DMS153 treated with DMSO at 0.1 percent for 48 hours (cell line): ENCODE results near the gene NOS1AP.

ENCODE experiments used
- DNase-seq: peaks from one replicate; lab custom pipeline; 2025; ENCODE audit not compliant: unreplicated experiment; lab: John Stamatoyannopoulos, UW

The NOS1AP gene

GRCh38 chr1:162380061-162380846, 310.8 kb downstream of the NOS1AP start:
- no peak for DNase-seq

DNA sequence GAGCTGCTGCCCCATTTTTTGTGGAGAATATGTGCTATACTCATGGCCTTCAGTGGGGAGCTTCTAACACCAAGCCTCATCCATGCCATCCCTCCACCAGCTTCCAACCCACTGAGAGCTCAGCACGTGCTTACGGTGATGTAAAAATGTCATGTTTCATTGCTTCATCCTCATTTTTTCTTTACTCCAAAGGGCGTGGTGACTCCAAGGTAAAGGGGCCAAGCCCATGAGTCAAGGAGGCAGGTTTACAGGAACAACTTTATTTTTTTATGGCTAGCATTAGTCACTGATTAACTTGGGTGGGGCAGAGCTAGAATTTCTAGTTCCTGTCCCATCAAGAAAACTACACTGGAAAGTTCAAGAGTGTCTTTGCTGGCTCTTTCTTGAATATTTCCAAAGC, 311.9 kb downstream of the NOS1AP start, which contains the start of gene C1orf226:
Gene C1orf226, plus strand, starts transcription at position 346 of the 400 bp plus-strand sequence. CDS start 174 bp downstream, outside the sequence.
- no peak for DNase-seq

GRCh38 chr1:162381941-162382750, 312.7 kb downstream of the NOS1AP start:
- DNase-seq: no peak

GRCh38 chr1:162383091-162383490, 313.6 kb downstream of the NOS1AP start:
- DNase-seq: no peak

GRCh38 chr1:162383516-162383915, 314.0 kb downstream of the NOS1AP start:
- DNase-seq: no peak

DNA sequence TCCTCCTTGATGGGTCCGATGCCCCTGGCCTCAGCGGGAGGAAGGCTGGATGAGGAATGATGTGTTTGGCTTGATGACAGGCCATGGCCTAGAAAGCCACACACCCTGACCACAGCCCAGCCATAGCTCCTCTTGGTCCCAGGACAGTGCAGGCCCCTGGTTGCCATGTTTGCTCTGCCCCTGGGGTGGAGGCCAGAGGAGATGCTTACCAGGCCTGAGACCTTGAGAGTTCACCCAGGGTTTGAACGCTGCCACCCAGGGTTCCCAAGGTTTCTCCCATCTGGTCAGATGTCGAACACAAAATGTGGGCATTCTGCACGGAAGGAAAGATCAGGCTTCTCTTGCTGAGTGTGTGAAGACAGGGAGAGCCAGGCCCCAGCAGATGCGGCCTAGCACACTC, 314.6 kb downstream of the NOS1AP start:
- DNase-seq: no peak

DNA sequence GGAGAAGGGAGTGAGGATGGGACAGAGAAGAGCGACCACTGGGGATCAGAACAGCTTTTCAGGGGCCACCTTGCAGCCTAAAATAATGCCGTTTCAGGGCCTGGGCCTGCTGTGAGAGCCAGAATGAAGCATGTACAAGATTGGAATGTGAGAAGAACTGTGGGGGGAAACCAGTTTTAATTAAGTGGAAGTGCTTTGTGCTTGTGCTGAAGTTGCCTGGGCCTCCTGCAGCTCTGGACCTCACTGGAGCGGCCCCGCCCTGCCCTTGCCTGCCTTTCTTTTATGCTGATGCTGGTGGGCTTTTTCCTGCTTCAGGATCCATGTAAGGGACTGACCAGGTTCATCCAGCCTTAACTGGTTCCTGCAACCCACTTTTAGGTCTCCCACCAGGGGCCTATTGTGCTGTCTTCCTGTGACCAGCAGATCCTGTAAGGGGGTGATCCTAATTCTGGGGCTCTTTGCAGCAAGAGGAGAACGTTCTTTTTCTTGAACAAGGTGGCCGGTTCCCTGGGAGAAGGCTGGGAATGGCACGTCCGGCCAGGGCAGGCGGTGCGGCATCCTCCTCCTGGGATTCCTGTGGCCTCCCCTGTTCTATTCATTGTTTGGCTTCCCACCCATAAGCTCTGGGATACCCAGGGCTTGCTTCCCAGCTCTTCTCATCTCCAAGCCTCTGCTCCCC, 315.2 kb downstream of the NOS1AP start:
- DNase-seq: no peak

DNA sequence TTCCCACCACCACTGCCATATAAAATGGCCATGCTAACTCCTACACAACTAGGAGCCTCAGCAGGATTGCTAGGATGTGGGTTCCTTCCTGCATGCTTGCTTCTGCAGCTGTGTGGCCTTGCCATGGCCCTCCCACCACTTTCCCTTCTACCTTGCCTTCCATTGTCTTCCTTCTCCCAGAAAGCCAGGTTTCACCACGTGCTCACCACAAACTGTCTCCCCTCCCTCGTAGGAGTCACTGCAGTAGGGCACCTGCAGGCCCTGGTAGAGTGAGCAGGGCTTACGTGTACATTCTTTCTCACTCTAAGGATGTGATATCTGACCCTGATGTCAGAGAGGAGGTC, 315.8 kb downstream of the NOS1AP start:
- DNase-seq: no peak

GRCh38 chr1:162385702-162386101, 316.2 kb downstream of the NOS1AP start:
- DNase-seq: no peak

GRCh38 chr1:162386292-162387225, 317.1 kb downstream of the NOS1AP start:
- no peak for DNase-seq

DNA sequence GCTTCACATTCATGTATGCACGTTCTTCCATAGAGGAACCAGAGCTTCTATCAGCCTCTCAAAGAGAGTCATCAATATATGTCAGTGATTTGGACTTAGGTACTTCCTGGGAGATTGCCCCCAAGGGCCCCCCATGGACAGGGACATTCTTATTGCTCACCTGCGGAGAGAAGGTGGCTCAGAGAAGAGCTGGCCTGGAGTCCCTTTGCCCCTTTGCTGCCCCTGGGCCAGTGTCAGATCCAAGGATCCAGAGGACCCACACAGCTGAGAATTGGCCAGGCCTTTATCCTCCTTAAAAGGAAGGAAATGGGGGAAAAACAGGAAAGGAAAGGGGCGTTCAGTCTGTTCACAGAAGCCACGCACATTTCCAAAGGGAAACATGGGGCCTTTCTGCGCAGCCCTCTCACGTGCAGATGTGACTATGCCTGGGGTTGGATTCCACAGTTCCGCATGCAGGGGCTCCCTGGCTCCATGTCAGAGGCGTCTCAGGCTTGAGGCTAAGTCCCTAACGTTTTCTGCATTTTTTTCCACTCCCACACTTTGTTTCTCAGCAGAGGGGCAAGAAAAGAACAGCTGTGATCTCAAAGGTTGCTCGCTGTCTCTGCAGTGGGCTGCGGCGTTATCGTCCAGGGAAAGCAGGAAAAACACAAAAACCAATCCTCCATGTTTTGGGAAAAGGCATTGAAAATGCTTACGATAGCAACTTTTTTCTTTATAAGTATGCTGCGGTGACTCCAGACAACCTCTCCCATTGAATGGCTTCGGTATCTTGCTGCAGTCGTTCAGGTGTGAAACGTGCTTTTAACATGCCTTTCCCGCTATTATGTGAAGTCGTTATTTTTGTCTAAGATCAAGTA, 318.0 kb downstream of the NOS1AP start:
- no peak for DNase-seq

DNA sequence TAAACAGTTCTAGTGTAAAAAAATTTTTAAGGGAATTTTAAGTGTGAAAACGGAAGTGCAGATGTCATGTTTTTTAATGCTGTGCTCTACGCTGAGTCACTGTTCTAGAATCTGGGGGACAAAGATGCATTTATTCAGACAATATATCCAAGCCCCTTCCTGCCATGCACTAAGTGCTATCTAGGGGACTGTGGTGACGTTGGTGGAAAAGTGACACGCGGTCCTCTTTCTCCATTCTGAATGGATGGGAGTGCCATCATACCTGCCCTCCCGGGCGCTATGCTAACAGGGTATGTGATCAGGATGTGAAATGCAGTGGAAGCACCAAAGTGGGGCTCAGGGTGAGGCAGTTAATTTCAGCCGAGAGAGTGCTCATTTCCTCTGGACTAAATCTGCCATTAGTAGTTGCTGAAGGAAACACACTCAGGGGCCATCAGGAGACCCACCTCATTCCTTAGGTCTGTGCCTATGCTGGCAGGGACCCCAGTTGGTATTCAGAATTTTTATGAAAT, 318.6 kb downstream of the NOS1AP start:
- no peak for DNase-seq

DNA sequence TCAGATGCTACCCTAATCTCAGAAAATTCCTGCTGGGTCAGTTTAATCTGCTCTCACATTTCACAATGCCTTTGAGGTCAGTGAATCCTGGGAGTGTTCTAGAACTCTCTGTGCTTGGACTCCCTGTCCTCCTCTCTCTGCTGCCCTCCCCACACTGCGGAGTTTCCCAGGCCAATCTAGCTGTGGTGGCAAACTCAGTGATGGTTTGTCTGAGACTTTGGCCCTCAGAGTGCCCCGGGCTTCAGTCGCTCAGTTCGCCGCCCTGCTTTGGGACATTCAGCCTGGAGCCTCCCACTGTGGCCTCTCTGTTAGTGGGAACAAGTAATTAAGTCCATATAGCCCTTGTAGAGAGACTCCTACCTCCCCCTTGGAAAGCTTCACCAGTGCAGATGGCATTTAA, 319.1 kb downstream of the NOS1AP start:
- DNase-seq: no peak

DNA sequence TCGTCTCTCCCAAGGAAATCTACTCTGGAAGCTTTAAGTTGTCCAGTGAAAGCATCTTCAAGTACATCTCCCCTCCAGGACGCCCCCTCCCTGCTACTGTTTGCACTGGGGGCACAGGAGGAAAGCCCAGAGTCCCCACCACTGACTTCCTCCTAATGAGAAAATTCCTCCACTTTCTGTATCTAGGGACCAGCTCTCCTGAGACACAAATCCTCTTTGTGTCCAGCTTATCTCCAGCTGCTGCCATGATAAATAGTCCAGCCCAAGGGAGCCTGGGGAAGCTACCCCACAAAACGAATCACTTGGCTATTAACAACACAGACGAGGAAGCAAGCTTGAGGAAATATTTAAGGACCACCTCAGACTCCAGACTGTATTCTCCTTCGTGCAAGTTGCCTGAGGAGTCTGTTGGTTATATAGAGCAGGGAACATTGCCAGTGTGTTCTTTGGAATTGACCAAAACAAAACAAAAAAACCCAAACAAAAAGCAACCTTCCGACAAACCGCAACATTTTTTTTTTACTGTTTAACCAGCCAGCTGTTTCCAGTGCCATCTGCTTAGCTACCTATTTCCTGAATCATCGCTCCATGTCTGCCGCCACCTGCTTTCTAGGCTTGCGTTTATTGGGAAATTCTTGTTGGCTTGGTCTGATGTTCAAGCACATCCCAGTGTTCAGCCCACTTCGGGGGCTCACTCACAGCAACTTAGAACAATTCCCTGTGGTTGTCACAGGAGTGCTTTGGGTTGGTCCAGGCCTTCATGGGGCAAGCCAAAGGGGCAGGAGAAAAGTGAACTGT, 319.7 kb downstream of the NOS1AP start:
- no peak for DNase-seq

- no peak for DNase-seq
These were observed 320.5 kb downstream of the NOS1AP start for GRCh38 chr1:162389971-162390370.

DNA sequence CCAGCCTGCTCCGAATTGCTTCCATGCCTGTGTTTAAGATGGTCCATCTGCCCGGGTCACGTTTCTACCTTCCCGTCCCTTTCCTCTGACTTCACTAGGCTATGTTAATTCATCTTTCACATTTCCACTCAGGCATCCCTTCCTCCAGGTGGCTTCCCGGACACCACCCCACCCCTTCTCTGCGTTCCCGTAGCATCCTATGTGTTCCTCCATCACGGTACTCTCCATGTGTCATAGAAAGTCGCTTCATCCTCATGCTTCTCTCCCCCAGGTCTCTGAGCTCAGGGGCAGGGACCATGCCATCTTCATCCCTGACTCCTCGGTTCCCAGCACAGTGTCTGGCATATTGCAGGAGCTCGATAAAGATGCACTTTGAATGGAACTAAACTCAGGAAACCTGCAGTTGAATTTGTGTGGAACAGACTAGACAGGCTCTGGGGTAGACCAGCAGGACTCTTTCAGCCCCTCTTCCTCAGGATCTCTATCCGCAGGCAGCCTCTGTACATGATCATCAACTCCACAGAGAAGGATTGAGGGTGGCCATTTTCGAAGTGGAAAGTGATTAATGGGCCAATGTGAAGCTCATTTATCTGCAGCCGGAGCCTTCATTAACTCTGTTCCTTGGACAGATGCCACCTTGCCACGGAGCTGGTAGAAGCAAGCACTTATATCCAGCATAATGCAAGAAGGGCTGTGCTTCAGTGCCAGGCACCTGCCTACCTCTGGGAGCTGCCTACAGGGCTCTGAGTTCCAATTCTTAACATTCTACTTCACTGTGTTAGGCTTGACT, 321.1 kb downstream of the NOS1AP start:
- DNase-seq: no peak

DNA sequence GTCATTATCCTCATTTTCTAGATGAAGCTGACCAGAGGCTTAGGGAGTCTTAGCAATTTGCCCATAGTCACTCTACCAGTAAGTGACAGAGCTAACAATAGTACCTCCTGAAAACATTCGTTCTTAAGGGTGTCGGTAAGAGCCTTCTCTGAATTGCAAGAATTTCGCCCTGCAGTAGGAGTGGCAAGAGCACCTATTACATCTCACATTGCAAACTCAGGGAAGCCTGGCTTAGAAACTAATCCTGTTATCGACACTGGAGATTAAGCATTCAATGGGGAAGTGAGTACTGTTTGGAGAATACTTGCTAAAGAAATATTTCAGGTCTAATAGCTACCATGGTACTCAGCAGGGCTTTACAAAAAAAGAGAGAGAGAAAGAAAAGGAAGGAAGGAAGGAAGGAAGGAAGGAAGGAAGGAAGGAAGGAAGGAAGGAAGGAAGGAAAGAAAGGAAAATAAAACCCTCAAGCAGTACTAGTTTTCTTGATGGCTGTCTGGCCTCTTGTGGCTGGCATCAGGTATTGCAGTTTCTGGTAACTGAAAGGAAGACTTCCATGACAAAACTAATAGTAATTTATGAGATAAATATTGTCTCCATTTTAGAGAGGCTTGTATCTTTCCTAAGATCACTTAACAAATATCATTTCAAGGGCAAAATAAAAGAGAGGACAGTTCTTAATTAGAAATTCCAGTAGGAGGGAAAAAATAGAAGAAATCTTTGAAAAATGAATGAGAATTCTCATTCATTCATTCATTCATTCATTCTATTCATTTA, 322.5 kb downstream of the NOS1AP start:
- peak; percentile 72 for DNase-seq
